ENCODE data around the gene RAB38. TPM values are rescaled to one million over a fixed set of nuclear protein-coding genes. Genes with fewer than 3 reads are reported as not detected.

RAB38 gene
- polyA plus RNA-seq, 3 donors = 0.25 to 1.3 (median 0.69) TPM

- H3K36me3 ChIP-seq (replicated peaks in 1 of 2; ENCODE audit: control insufficient read depth in 1 of 2, insufficient read depth in 2 of 2, low read length in 2 of 2) = no peaks in the 10 kb centered on the region
- DNase-seq = no peak
- no peak overlapping the region for H3K4me3 Mint-ChIP-seq
- no CpG with 5 or more reads among the region's 4 CpGs for WGBS (ENCODE audit: insufficient coverage)
- H3K27ac ChIP-seq (ENCODE audit: low read depth in 1 of 2, low read length in 2 of 2) = no peak overlapping the region
- no peak for TF ChIP-seq CTCF (IDR thresholded peaks at IDR 0.05)
- no peak overlapping the region for H3K27ac Mint-ChIP-seq
- H3K4me1 ChIP-seq (ENCODE audit: control insufficient read depth in 1 of 2, insufficient read depth in 2 of 2, low read length in 2 of 2) = peaks cover 9 to 10% of the 10 kb centered on the region in 2 donors
- no peak overlapping the region for H2AFZ ChIP-seq (ENCODE audit: insufficient read depth, low read depth, low read length, poor library complexity, severe bottlenecking)
- no peak overlapping the region for H3K9ac ChIP-seq (ENCODE audit: insufficient read depth, low read length, poor library complexity, severe bottlenecking)
- H3K4me3 ChIP-seq (replicated peaks in 1 of 3; ENCODE audit: low read depth in 2 of 3, low read length in 3 of 3) = no peak overlapping the region
- H3K9me3 ChIP-seq (replicated peaks in 1 of 2; ENCODE audit: control insufficient read depth in 1 of 2, insufficient read depth in 1 of 2, low read length in 2 of 2) = no peaks in the 10 kb centered on the region
- H3K4me1 Mint-ChIP-seq = peaks cover 17% of the 10 kb centered on the region
- no peak overlapping the region for H3K4me2 ChIP-seq (replicated peaks; ENCODE audit: extremely low read depth, low read length, poor library complexity, severe bottlenecking)
- H3K36me3 Mint-ChIP-seq = no peaks in the 10 kb centered on the region
- intact Hi-C loops (cut with micrococcal nuclease) = no loop called here
- H3K79me2 ChIP-seq (ENCODE audit: insufficient read depth, low read length) = no peaks in the 10 kb centered on the region
- H3K27me3 ChIP-seq (ENCODE audit: control insufficient read depth in 2 of 2, insufficient read depth in 2 of 2, low read length in 2 of 2) = no peaks in the 10 kb centered on the region
- H3K27me3 Mint-ChIP-seq (ENCODE audit: low read depth in 3 of 3) = peaks cover 3 to 11% (median 8%) of the 10 kb centered on the region in 3 donors
- no peaks in the 10 kb centered on the region for H3K9me3 Mint-ChIP-seq
- no peaks in the 10 kb centered on the region for H4K20me1 ChIP-seq (ENCODE audit: insufficient read depth, low read length)
Observed at GRCh38 chr11:88178191-88178590, 2.9 kb upstream of the RAB38 start.

- Histone ChIP-seq H3K79me2 (ENCODE audit: insufficient read depth, low read length) (no peaks in the 10 kb centered on the region), H3K9ac (ENCODE audit: insufficient read depth, low read length, poor library complexity, severe bottlenecking) (no peak overlapping the region), H2AFZ (ENCODE audit: insufficient read depth, low read depth, low read length, poor library complexity, severe bottlenecking) (peak overlapping the region; percentile 45), H3K4me1 (ENCODE audit: control insufficient read depth in 1 of 2, insufficient read depth in 2 of 2, low read length in 2 of 2) (peaks cover 9 to 10% of the 10 kb centered on the region in 2 donors), H3K4me3 (replicated peaks in 1 of 3; ENCODE audit: low read depth in 2 of 3, low read length in 3 of 3) (peak overlapping the region in 2 of 3 experiments; percentile 36 to 75), H4K20me1 (ENCODE audit: insufficient read depth, low read length) (no peaks in the 10 kb centered on the region), H3K4me2 (replicated peaks; ENCODE audit: extremely low read depth, low read length, poor library complexity, severe bottlenecking) (peak overlapping the region; percentile 85), H3K36me3 (replicated peaks in 1 of 2; ENCODE audit: control insufficient read depth in 1 of 2, insufficient read depth in 2 of 2, low read length in 2 of 2) (no peaks in the 10 kb centered on the region), H3K9me3 (replicated peaks in 1 of 2; ENCODE audit: control insufficient read depth in 1 of 2, insufficient read depth in 1 of 2, low read length in 2 of 2) (no peaks in the 10 kb centered on the region), H3K27ac (ENCODE audit: low read depth in 1 of 2, low read length in 2 of 2) (no peak overlapping the region), H3K27me3 (ENCODE audit: control insufficient read depth in 2 of 2, insufficient read depth in 2 of 2, low read length in 2 of 2) (no peaks in the 10 kb centered on the region)
- intact Hi-C loops (cut with micrococcal nuclease) = no loop called here
- H3K36me3 Mint-ChIP-seq = no peaks in the 10 kb centered on the region
- no peak for TF ChIP-seq CTCF (IDR thresholded peaks at IDR 0.05)
- peaks cover 17% of the 10 kb centered on the region for H3K4me1 Mint-ChIP-seq
- H3K9me3 Mint-ChIP-seq = no peaks in the 10 kb centered on the region
- peak in 1 of 3 donors; percentile 15 for DNase-seq
- H3K27ac Mint-ChIP-seq = no peak overlapping the region
- 80% methylated on average over 2 of the region's 15 CpGs for WGBS (ENCODE audit: insufficient coverage)
- peaks cover 3 to 11% (median 8%) of the 10 kb centered on the region in 3 donors for H3K27me3 Mint-ChIP-seq (ENCODE audit: low read depth in 3 of 3)
- peak overlapping the region; percentile 84 to 93 for H3K4me3 Mint-ChIP-seq
Observed at GRCh38 chr11:88175569-88176075, 379 bp upstream of the RAB38 start.
